Neural progenitor cell (in vitro differentiated cells): Measurements from ENCODE around the gene OSGIN1. TPM values are rescaled to one million over a fixed set of nuclear protein-coding genes. Genes with fewer than 3 reads are reported as not detected.

Experiments
- DNase-seq: peaks from one replicate; pipeline ENCODE4 v3.0.0-alpha.2; 2016; ENCODE audit warnings: low spot score
- H2AFZ ChIP-seq: fragments of 200-600 bp; sonication (generic); replicated peaks from 2 replicates; pipeline ENCODE4 v1.6.1; 2016; ENCODE audit warnings: antibody characterized with exemption
- H3F3A ChIP-seq: fragments of 200-600 bp; sonication (generic); 2 replicates; pipeline ENCODE4 v1.6.1; 2016; ENCODE audit warnings: antibody characterized with exemption, low read depth
- H3K27ac ChIP-seq: fragments of 200-600 bp; sonication (generic); 2 replicates; pipeline ENCODE4 v1.5.1; 2016; ENCODE audit warnings: mild to moderate bottlenecking
- H3K27me3 ChIP-seq: fragments of 200-600 bp; sonication (generic); 2 replicates; pipeline ENCODE4 v1.6.1; 2016; ENCODE audit warnings: mild to moderate bottlenecking, moderate library complexity
- H3K36me3 ChIP-seq: fragments of 200-600 bp; sonication (generic); 2 replicates; pipeline ENCODE4 v1.5.1; 2016
- H3K4me1 ChIP-seq: fragments of 200-600 bp; sonication (generic); 2 replicates; pipeline ENCODE4 v1.6.1; 2016; ENCODE audit warnings: mixed run types
- H3K4me2 ChIP-seq: fragments of 200-600 bp; sonication (generic); 2 replicates; pipeline ENCODE4 v1.6.1; 2016
- H3K4me3 ChIP-seq: fragments of 200-600 bp; sonication (generic); 2 replicates; pipeline ENCODE4 v1.5.1; 2016
- H3K79me2 ChIP-seq: fragments of 200-600 bp; sonication (generic); 2 replicates; pipeline ENCODE4 v1.6.1; 2016; ENCODE audit warnings: low read depth
- H3K9ac ChIP-seq: fragments of 200-600 bp; sonication (generic); 2 replicates; pipeline ENCODE4 v1.6.1; 2016
- H3K9me3 ChIP-seq: fragments of 200-600 bp; sonication (generic); 2 replicates; pipeline ENCODE4 v1.5.1; 2016; ENCODE audit warnings: low read depth
- H4K20me1 ChIP-seq: fragments of 200-600 bp; sonication (generic); 2 replicates; pipeline ENCODE4 v1.6.1; 2016; ENCODE audit warnings: low read depth
- H3K27ac Mint-ChIP-seq: 3 replicates; pipeline ENCODE4 v1.8.0; 2021; ENCODE audit warnings: mixed read lengths
- H3K27me3 Mint-ChIP-seq: 2 replicates; pipeline ENCODE4 v1.8.0; 2022; ENCODE audit warnings: low read depth, mild to moderate bottlenecking, inconsistent platforms, moderate library complexity, mixed read lengths; ENCODE audit not compliant: insufficient read depth
- H3K36me3 Mint-ChIP-seq: 3 replicates; pipeline ENCODE4 v1.8.0; 2021; ENCODE audit warnings: mixed read lengths
- H3K4me1 Mint-ChIP-seq: 3 replicates; pipeline ENCODE4 v1.8.0; 2021; ENCODE audit warnings: mixed read lengths
- H3K4me3 Mint-ChIP-seq: 3 replicates; pipeline ENCODE4 v1.8.0; 2021; ENCODE audit warnings: mild to moderate bottlenecking, moderate library complexity, mixed read lengths
- H3K9me3 Mint-ChIP-seq: 3 replicates; pipeline ENCODE4 v1.8.0; 2020; ENCODE audit warnings: mixed read lengths
- EZH2 ChIP-seq: fragments of 200-600 bp; sonication (generic); IDR thresholded peaks from 2 replicates; pipeline ENCODE4 v1.6.1; 2017; ENCODE audit warnings: antibody characterized with exemption, mild to moderate bottlenecking, moderate library complexity
- EZH2phosphoT487 ChIP-seq: fragments of 200-600 bp; sonication (generic); IDR thresholded peaks from 2 replicates; pipeline ENCODE4 v1.6.1; 2017; ENCODE audit warnings: antibody characterized with exemption
- total RNA-seq: library from RNA; depleted of rRNA; stranded (reverse); fragments of >200 nt; gene quantifications from 2 replicates; pipeline ENCODE4 v1.2.3, GENCODE V29; 2015; ENCODE audit warnings: low replicate concordance
- TF ChIP-seq, protein P1 (sequence below): fragments of 200-600 bp; sonication (generic); IDR thresholded peaks from 2 replicates; pipeline ENCODE4 v1.5.1; 2017; ENCODE audit warnings: antibody characterized with exemption, mild to moderate bottlenecking

OSGIN1 gene
- total RNA-seq, 1 donor from 2014 or later = not detected

- Histone ChIP-seq H3K9me3 (no peaks in the 10 kb centered on the region), H3F3A (no peaks in the 10 kb centered on the region), H3K4me2 (no peak overlapping the region), H2AFZ (no peak overlapping the region), H3K4me3 (no peak overlapping the region), H3K9ac (no peak overlapping the region), H3K79me2 (no peaks in the 10 kb centered on the region), H3K36me3 (no peaks in the 10 kb centered on the region), H3K27me3 (no peaks in the 10 kb centered on the region), H4K20me1 (no peaks in the 10 kb centered on the region), H3K27ac (no peak overlapping the region), H3K4me1 (no peaks in the 10 kb centered on the region)
- Mint-ChIP-seq H3K27ac (no peak overlapping the region), H3K9me3 (no peaks in the 10 kb centered on the region), H3K4me3 (no peak overlapping the region), H3K27me3 (peaks cover 5% of the 10 kb centered on the region), H3K36me3 (no peaks in the 10 kb centered on the region), H3K4me1 (peaks cover 6% of the 10 kb centered on the region)
- TF ChIP-seq EZH2phosphoT487 (no peak), EZH2 (no peak)
- TF ChIP-seq, protein P1, sequence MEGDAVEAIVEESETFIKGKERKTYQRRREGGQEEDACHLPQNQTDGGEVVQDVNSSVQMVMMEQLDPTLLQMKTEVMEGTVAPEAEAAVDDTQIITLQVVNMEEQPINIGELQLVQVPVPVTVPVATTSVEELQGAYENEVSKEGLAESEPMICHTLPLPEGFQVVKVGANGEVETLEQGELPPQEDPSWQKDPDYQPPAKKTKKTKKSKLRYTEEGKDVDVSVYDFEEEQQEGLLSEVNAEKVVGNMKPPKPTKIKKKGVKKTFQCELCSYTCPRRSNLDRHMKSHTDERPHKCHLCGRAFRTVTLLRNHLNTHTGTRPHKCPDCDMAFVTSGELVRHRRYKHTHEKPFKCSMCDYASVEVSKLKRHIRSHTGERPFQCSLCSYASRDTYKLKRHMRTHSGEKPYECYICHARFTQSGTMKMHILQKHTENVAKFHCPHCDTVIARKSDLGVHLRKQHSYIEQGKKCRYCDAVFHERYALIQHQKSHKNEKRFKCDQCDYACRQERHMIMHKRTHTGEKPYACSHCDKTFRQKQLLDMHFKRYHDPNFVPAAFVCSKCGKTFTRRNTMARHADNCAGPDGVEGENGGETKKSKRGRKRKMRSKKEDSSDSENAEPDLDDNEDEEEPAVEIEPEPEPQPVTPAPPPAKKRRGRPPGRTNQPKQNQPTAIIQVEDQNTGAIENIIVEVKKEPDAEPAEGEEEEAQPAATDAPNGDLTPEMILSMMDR = no peak
- DNase-seq = no peak
Observed at GRCh38 chr16:83960521-83961249, 7.6 kb downstream of the OSGIN1 start.

- H3K27me3 ChIP-seq = no peaks in the 10 kb centered on the region
- no peak overlapping the region for H2AFZ ChIP-seq
- no peaks in the 10 kb centered on the region for H3K4me1 ChIP-seq
- H3K27ac ChIP-seq = no peak overlapping the region
- H3K36me3 Mint-ChIP-seq = no peaks in the 10 kb centered on the region
- H3K4me2 ChIP-seq = no peak overlapping the region
- H3K4me3 ChIP-seq = no peak overlapping the region
- no peak overlapping the region for H3K9ac ChIP-seq
- H3K9me3 Mint-ChIP-seq = no peaks in the 10 kb centered on the region
- no peaks in the 10 kb centered on the region for H3K9me3 ChIP-seq
- no peak overlapping the region for H3K27ac Mint-ChIP-seq
- H3F3A ChIP-seq = peaks cover under 1% of the 10 kb centered on the region
- no peaks in the 10 kb centered on the region for H3K79me2 ChIP-seq
- no peak overlapping the region for H3K4me3 Mint-ChIP-seq
- TF ChIP-seq, protein P1 = no peak
- no peak for TF ChIP-seq EZH2
- TF ChIP-seq EZH2phosphoT487 = no peak
- peaks cover 7% of the 10 kb centered on the region for H3K4me1 Mint-ChIP-seq
- no peaks in the 10 kb centered on the region for H4K20me1 ChIP-seq
- H3K27me3 Mint-ChIP-seq = peaks cover 5% of the 10 kb centered on the region
- no peak for DNase-seq
- H3K36me3 ChIP-seq = no peaks in the 10 kb centered on the region
Observed at GRCh38 chr16:83961591-83961990, 8.6 kb downstream of the OSGIN1 start.

DNA sequence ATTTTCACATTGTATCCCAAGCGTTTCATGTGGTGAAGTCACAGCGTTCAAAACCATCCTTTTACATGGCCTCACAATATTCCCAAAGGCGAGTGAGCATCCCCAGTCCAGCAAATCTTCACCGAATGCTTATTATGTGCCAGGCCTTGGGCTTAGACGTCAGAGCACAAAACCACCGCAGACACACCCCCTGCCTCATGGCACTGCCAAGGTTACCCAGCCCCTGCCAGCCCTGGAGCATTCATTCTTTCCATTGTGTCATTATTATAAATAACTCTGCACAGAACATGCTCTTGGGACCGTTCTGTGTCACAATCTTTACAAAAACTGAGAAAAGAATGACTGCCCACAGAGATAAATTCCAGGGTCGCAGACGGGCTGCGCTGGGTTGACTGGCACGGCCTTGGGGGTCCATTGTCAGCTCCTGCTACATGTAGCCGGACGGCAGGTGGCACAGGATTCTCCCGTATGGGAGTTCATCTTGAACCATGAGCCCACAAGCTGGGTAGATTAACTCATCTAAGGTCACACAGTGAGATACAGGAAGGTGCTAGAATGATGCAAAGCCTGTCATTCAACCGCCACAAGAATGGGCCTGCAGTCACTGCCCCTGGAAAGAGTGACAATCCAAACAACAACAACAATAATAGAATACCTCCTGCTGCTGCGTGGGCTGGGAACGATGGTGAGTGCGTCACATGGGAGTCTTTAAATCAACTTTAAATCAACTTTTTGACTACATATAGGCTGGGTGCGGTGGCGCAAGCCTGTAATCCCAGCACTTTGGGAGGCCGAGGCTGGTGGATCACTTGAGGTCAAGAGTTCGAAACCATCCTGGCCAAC, 10.5 kb downstream of the OSGIN1 start:
- peaks cover 5% of the 10 kb centered on the region for H3F3A ChIP-seq
- H3K4me3 ChIP-seq = no peak overlapping the region
- Mint-ChIP-seq H3K27ac (no peak overlapping the region), H3K36me3 (no peaks in the 10 kb centered on the region), H3K4me3 (no peak overlapping the region), H3K9me3 (no peaks in the 10 kb centered on the region), H3K4me1 (peaks cover 8% of the 10 kb centered on the region), H3K27me3 (peaks cover 8% of the 10 kb centered on the region)
- H3K27me3 ChIP-seq = no peaks in the 10 kb centered on the region
- DNase-seq = no peak
- no peak for TF ChIP-seq EZH2phosphoT487
- no peak for TF ChIP-seq EZH2
- TF ChIP-seq, protein P1 = no peak
- H3K79me2 ChIP-seq = no peaks in the 10 kb centered on the region
- no peaks in the 10 kb centered on the region for H3K36me3 ChIP-seq
- H3K9me3 ChIP-seq = no peaks in the 10 kb centered on the region
- no peak overlapping the region for H3K27ac ChIP-seq
- H3K4me2 ChIP-seq = no peak overlapping the region
- H3K9ac ChIP-seq = no peak overlapping the region
- no peaks in the 10 kb centered on the region for H4K20me1 ChIP-seq
- no peak overlapping the region for H2AFZ ChIP-seq
- no peaks in the 10 kb centered on the region for H3K4me1 ChIP-seq
